Measurements from ENCODE around the gene KCNJ11.
"Not testable (repeated sequence)": the region's sequence is repeated elsewhere in the genome, so short reads cannot be mapped to it uniquely, and the experiment has no call there.

The KCNJ11 gene

DNA sequence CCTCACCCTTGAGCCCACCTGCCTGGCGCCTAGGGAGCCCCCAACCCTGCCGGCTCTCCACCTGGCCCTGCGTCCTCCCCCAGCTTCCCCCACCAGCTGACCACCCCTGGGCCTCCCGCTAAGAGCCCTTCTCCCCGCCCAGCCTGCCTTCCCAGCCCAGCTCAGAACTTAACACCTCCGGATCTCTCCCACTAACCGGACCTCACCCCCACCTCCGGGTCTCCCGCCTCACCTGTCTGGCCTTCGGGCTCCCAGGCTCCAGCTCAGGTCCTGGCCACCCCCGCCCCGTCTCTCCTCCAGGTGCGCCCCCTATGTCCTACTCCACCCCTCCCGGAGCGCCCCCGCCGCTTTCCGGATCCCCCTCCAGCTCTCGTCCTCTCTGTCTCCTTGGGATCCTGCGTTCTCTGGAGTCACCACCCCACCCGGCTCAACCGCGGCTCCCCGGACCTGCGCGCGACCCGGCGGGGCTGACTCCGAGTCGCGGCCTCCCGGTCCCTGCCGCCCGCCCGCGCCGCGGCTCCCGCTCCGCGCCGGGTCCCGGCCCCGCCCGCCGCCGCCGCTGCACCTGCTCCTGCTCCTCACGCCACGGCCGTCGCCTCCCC is at the start of gene KCNJ11:
Gene KCNJ11, minus strand, starts transcription at position 51 of the 602 bp plus-strand sequence. CDS start 568 bp downstream, outside the sequence.
- no peak for DNase-seq
- H3K4me3 Mint-ChIP-seq: peak within 1 kb of the TSS; percentile 73
- H3K9me3 Mint-ChIP-seq: no peaks in the 10 kb centered on the region
- peaks cover 5% of the 10 kb centered on the region for H3K4me1 Mint-ChIP-seq (ENCODE audit: low read depth)
- H3K36me3 Mint-ChIP-seq (ENCODE audit: low read depth): no peaks in the 10 kb centered on the region
- H3K27ac Mint-ChIP-seq: no peak within 1 kb of the TSS
- peaks cover 8% of the 10 kb centered on the region for H3K27me3 Mint-ChIP-seq

GRCh38 chr11:17437366-17437765 is 48.9 kb upstream of the KCNJ11 start:
- H3K36me3 Mint-ChIP-seq (ENCODE audit: low read depth): no peaks in the 10 kb centered on the region
- H3K27me3 Mint-ChIP-seq: peaks cover 18% of the 10 kb centered on the region
- DNase-seq: no peak
- no peak overlapping the region for H3K4me3 Mint-ChIP-seq
- no peaks in the 10 kb centered on the region for H3K9me3 Mint-ChIP-seq
- no peak overlapping the region for H3K27ac Mint-ChIP-seq
- peaks cover 7% of the 10 kb centered on the region for H3K4me1 Mint-ChIP-seq (ENCODE audit: low read depth)

DNA sequence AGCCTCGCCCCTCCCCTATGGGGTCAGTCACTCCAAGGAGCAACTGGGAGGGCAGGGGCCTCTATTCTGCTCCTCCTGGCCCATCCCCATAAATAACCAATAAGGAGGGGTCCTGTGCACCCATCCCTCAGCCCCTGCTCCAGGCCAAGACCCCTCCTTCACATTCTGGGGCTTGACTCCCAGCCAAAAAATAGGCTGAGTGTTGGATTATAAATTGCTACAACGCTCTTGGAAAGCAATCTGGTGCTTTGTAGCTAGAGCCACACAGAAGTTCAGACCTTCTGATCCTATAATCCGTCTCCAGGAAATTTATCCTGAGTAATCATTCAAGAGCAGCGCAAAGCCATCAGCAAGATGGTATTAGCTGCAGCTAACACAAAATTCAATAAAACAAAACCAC is 45.6 kb upstream of the KCNJ11 start:
- H3K27ac Mint-ChIP-seq: no peak overlapping the region
- no peak overlapping the region for H3K4me3 Mint-ChIP-seq
- H3K27me3 Mint-ChIP-seq: peaks cover 5% of the 10 kb centered on the region
- H3K36me3 Mint-ChIP-seq (ENCODE audit: low read depth): no peaks in the 10 kb centered on the region
- peaks cover under 1% of the 10 kb centered on the region for H3K4me1 Mint-ChIP-seq (ENCODE audit: low read depth)
- no peaks in the 10 kb centered on the region for H3K9me3 Mint-ChIP-seq
- DNase-seq: no peak

DNA sequence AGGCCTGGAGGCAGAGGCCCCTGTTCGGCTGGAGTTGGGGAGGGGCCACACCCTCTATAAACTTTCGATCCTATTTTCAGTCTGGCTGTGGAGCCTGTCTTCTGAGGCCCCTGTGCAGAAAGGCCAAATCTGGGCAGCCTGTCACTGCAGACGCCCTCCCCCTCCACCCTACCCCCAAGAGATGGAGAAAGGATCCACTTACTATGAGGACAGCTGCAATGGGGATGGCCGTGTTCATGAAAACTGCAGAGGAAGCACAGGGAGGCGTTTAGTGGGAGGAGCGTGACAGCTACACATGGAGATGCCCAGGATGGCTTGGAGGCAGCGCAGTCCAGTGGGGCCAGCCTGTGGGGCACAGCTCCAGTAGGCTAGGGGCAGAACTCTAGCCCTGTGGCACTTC is 43.5 kb upstream of the KCNJ11 start:
- no peaks in the 10 kb centered on the region for H3K4me1 Mint-ChIP-seq (ENCODE audit: low read depth)
- no peak overlapping the region for H3K4me3 Mint-ChIP-seq
- no peak overlapping the region for H3K27ac Mint-ChIP-seq
- DNase-seq: no peak
- H3K27me3 Mint-ChIP-seq: peaks cover 4% of the 10 kb centered on the region
- H3K36me3 Mint-ChIP-seq (ENCODE audit: low read depth): no peaks in the 10 kb centered on the region
- H3K9me3 Mint-ChIP-seq: no peaks in the 10 kb centered on the region

DNA sequence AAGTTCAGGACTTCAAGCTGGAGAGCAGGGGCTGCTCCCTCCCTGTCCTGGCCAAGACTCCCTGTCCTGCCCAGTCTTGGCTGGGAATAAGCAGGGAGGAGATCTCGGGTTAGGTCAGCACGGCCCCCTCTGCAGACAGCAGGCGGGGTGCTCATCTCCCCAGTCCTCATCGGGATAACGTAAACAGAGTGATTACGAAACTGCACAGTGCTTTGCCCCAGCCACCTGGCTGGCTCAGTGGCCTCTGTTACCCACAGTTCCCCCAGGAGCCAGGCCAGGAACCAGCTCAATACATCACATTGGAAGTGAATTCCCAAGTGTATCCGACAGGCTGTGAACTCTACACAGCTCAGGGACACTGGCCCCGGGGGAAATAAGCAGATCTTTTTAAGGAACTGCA is 42.7 kb upstream of the KCNJ11 start:
- no peak for DNase-seq
- H3K27ac Mint-ChIP-seq: no peak overlapping the region
- H3K4me1 Mint-ChIP-seq (ENCODE audit: low read depth): no peaks in the 10 kb centered on the region
- H3K27me3 Mint-ChIP-seq: peaks cover 4% of the 10 kb centered on the region
- no peaks in the 10 kb centered on the region for H3K36me3 Mint-ChIP-seq (ENCODE audit: low read depth)
- no peak overlapping the region for H3K4me3 Mint-ChIP-seq
- H3K9me3 Mint-ChIP-seq: no peaks in the 10 kb centered on the region

DNA sequence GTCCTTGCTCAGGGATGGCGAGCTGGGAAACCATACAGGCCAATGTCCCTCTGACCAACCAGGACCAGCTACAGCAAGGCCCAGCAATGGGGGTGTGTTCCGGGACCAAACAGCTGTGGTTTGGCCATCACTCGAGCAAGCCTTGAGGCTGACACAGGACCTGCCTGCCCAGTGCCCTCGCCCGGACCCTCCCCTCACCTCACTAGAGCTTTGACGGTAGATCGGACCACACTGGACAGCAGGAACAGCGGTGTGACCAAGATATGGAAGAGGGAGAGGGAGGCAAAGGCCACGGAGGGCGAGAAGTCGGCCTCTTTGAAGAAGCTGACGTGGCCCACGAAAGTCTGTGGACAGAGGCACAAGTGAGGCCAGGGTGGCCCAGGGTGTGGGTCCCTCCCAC is 42.2 kb upstream of the KCNJ11 start:
- H3K27ac Mint-ChIP-seq: no peak overlapping the region
- peaks cover 4% of the 10 kb centered on the region for H3K27me3 Mint-ChIP-seq
- no peaks in the 10 kb centered on the region for H3K4me1 Mint-ChIP-seq (ENCODE audit: low read depth)
- no peaks in the 10 kb centered on the region for H3K36me3 Mint-ChIP-seq (ENCODE audit: low read depth)
- no peak for DNase-seq
- H3K9me3 Mint-ChIP-seq: no peaks in the 10 kb centered on the region
- no peak overlapping the region for H3K4me3 Mint-ChIP-seq

DNA sequence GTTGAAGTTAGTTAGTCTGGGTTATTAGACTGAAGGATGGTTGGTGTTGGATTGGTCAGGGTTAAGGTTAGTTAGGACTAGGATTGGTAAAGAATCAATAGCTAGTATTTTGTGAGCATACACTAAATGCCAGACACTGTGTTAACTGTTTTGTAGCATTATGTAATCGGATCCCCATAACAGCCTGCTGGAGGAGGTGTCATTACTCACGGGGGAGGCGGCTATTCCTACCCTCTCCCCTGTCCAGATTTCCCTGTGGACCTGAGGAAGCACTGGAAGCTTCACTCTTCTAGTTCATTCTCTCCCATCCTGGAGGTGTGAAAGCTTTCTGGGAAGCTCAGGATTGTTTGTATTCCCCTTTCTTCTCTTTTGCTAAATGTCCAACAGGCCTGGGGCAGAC is 40.5 kb upstream of the KCNJ11 start:
- Mint-ChIP-seq H3K36me3 (ENCODE audit: low read depth) (no peaks in the 10 kb centered on the region), H3K27me3 (peaks cover 4% of the 10 kb centered on the region), H3K4me3 (no peak overlapping the region), H3K9me3 (no peaks in the 10 kb centered on the region), H3K4me1 (ENCODE audit: low read depth) (no peaks in the 10 kb centered on the region), H3K27ac (no peak overlapping the region)
- no peak for DNase-seq

DNA sequence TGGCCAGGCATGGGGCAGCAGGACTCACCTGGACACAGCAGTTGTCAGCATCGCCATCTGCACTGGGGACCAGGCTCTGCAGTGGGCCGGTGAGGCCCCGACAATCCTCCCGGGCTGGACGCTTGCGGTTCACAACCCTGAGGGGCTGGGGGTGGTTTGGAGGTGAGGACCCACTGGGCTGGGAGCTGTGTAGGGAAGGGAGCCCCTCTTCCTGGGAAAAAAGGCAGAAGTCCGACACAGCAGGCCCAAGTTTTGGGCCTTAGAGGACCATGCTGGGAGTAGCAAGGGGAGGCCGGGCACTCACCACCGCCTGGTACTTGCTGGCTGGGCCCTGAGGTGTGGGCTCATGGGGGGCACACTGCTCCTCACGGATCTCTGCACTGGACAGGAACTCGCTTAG is 39.8 kb upstream of the KCNJ11 start:
- Mint-ChIP-seq H3K27ac (no peak overlapping the region), H3K36me3 (ENCODE audit: low read depth) (no peaks in the 10 kb centered on the region), H3K27me3 (peaks cover 7% of the 10 kb centered on the region), H3K4me3 (no peak overlapping the region), H3K9me3 (no peaks in the 10 kb centered on the region), H3K4me1 (ENCODE audit: low read depth) (no peaks in the 10 kb centered on the region)
- no peak for DNase-seq

GRCh38 chr11:17426233-17426632 is 37.8 kb upstream of the KCNJ11 start:
- not testable (repeated sequence) for H3K9me3 Mint-ChIP-seq; H3K4me3 Mint-ChIP-seq; DNase-seq; H3K36me3 Mint-ChIP-seq (ENCODE audit: low read depth); H3K27ac Mint-ChIP-seq; H3K4me1 Mint-ChIP-seq (ENCODE audit: low read depth)
- H3K27me3 Mint-ChIP-seq: peaks cover 19% of the 10 kb centered on the region

- no peak overlapping the region for H3K27ac Mint-ChIP-seq
- DNase-seq: no peak
- no peaks in the 10 kb centered on the region for H3K4me1 Mint-ChIP-seq (ENCODE audit: low read depth)
- H3K27me3 Mint-ChIP-seq: peaks cover 37% of the 10 kb centered on the region
- no peak overlapping the region for H3K4me3 Mint-ChIP-seq
- H3K36me3 Mint-ChIP-seq (ENCODE audit: low read depth): no peaks in the 10 kb centered on the region
- no peaks in the 10 kb centered on the region for H3K9me3 Mint-ChIP-seq
Measured at GRCh38 chr11:17423533-17424310, 35.3 kb upstream of the KCNJ11 start.

- no peak overlapping the region for H3K27ac Mint-ChIP-seq
- peaks cover 45% of the 10 kb centered on the region for H3K27me3 Mint-ChIP-seq
Measured at GRCh38 chr11:17421781-17422180, 33.3 kb upstream of the KCNJ11 start.

DNA sequence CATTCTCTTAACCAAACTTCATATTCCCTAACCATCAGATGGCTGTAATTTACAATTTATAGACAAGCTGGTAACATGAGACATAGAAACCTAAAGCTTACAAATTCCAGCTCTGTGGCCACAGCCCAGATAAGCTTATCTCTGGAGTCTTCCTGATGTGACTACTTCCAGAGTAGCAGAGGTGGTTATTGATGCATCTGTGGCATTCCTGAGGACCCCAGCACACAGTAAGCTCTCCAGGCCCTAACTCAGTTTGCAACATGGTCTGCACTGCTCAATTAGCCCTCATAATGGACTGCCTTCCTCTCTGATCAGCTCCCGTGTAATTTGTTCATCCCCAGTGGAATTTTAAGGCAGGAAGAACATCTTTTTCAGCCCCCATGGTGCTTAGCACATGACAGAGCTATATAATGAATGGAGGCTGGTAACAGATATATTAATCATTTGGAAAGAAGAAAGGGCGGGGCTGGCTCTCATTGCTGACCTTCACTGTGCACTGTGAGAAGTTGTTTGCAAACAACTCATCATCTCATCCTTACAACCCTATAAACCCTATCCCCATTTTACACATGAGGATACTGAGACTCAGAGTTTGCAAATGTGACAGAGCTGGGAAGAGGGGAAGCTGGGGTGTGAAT is 30.1 kb upstream of the KCNJ11 start:
- Mint-ChIP-seq H3K27ac (no peak overlapping the region), H3K36me3 (ENCODE audit: low read depth) (no peaks in the 10 kb centered on the region), H3K4me1 (ENCODE audit: low read depth) (peaks cover 5% of the 10 kb centered on the region), H3K4me3 (no peak overlapping the region), H3K27me3 (peaks cover 61% of the 10 kb centered on the region), H3K9me3 (no peaks in the 10 kb centered on the region)
- no peak for DNase-seq

More at GRCh38 chr11:17421781-17422180, 33.3 kb upstream of the KCNJ11 start:
- H3K4me1 Mint-ChIP-seq (ENCODE audit: low read depth): no peaks in the 10 kb centered on the region
- no peak for DNase-seq
- H3K36me3 Mint-ChIP-seq (ENCODE audit: low read depth): no peaks in the 10 kb centered on the region
- no peak overlapping the region for H3K4me3 Mint-ChIP-seq
- H3K9me3 Mint-ChIP-seq: no peaks in the 10 kb centered on the region

DNA sequence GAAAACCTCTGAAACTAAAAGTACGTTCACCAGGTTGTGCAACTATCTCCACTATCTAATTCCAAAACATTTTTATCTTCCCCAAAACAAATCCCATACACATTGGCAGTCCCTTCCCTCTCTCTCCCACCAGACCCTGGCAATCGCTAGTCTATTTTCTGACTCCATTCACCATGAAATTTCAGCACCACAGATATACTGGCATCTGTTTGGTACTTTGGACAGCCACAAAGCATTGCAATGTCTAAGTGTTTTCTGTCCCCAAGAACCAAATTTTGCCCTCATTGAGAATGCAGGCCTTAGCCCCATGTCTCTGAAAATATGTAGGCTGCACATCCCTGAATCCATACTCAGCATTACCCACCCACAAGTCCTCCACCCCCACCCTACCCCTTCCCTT is 28.0 kb upstream of the KCNJ11 start:
- Mint-ChIP-seq H3K27me3 (peaks cover 58% of the 10 kb centered on the region), H3K4me1 (ENCODE audit: low read depth) (peaks cover 5% of the 10 kb centered on the region)
- DNase-seq: no peak

GRCh38 chr11:17415523-17416104 is 27.2 kb upstream of the KCNJ11 start:
- H3K27me3 Mint-ChIP-seq: peaks cover 51% of the 10 kb centered on the region
- no peaks in the 10 kb centered on the region for H3K36me3 Mint-ChIP-seq (ENCODE audit: low read depth)
- peaks cover 5% of the 10 kb centered on the region for H3K4me1 Mint-ChIP-seq (ENCODE audit: low read depth)
- H3K9me3 Mint-ChIP-seq: no peaks in the 10 kb centered on the region
- no peak overlapping the region for H3K27ac Mint-ChIP-seq
- DNase-seq: no peak
- no peak overlapping the region for H3K4me3 Mint-ChIP-seq

More for the DNA sequence above, 28.0 kb upstream of the KCNJ11 start:
- no peaks in the 10 kb centered on the region for H3K36me3 Mint-ChIP-seq (ENCODE audit: low read depth)
- no peaks in the 10 kb centered on the region for H3K9me3 Mint-ChIP-seq
- no peak overlapping the region for H3K27ac Mint-ChIP-seq
- no peak overlapping the region for H3K4me3 Mint-ChIP-seq

GRCh38 chr11:17414992-17415391 is 26.5 kb upstream of the KCNJ11 start:
- no peak for DNase-seq
- Mint-ChIP-seq H3K36me3 (ENCODE audit: low read depth) (no peaks in the 10 kb centered on the region), H3K9me3 (no peaks in the 10 kb centered on the region), H3K27me3 (peaks cover 50% of the 10 kb centered on the region), H3K27ac (no peak overlapping the region), H3K4me3 (no peak overlapping the region), H3K4me1 (ENCODE audit: low read depth) (peaks cover 5% of the 10 kb centered on the region)
